HG02571 (cell line): Measurements from ENCODE around the gene LINGO1.

Experiments used
- ATAC-seq: cut with Tn5 transposase; IDR thresholded peaks from one replicate; pipeline ENCODE4 v1.9.1; 2021; ENCODE audit warnings: mild to moderate bottlenecking, moderate library complexity; ENCODE audit not compliant: unreplicated experiment

Gene LINGO1

GRCh38 chr15:77657634-77658238, 25.0 kb upstream of the LINGO1 start:
- no peak for ATAC-seq

DNA sequence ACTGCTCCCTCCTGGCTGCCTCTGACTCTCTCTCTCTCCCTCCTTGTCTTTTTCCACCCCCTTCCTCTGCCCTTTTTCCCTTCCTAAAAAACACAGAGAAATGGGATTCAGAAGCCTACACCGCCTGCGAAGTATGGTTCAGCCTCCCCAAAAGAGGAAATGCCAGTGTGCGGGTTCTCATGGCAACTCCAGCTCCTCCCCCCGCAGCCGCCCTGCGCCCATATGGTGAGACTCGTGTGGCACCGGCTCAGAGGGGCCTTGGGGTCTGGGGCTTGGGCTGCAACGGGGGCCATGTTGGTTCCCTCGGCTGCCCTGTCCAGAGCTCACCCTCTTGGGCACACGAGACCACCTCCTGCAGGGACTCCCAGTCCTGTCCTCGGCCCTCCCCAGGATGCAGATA, 23.6 kb upstream of the LINGO1 start:
- no peak for ATAC-seq

GRCh38 chr15:77654975-77655374, 22.3 kb upstream of the LINGO1 start:
- ATAC-seq, result no peak

- ATAC-seq, result no peak
These were observed 21.2 kb upstream of the LINGO1 start for GRCh38 chr15:77653832-77654480.

DNA sequence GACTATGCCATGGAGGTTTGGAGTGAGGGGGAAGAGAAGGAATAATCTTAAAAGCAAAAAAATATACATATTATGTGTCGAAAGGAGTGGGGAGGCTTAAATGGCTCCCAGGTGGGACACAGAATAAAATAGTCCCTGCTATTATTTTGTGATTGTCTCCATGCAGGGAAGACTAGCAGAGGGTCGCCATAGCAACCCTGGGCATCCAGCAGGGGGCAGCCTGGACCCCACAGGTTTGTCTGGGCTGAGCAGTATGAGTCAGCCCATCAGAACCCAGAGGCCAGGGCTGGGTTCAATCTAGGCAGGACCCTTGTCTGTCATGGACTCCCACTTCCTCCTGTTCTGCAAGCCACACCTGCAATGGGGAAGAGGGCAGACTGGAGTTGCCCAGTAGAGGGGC, 17.6 kb upstream of the LINGO1 start:
- no peak for ATAC-seq

- no peak for ATAC-seq
These were observed 16.9 kb upstream of the LINGO1 start for GRCh38 chr15:77649610-77650009.

GRCh38 chr15:77649017-77649416, 16.3 kb upstream of the LINGO1 start:
- no peak for ATAC-seq

DNA sequence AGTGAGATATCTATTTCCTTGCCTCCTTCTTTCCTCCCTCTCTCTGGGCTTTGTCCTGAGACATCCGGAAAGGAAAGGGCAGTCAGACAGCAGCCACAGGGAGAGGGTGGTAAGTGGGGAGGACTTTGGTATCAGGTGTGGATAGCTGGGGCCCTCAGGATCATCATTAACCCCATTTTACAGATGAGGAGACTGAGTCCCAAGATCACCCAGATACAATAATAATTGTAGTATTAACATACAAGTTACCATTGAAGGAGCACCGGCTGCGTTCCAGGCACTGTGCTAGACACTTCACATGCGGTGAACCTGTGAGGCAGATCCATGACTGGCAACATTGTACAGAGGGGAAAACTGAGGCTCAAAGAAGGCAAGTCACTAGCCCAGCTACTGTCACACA, 15.2 kb upstream of the LINGO1 start:
- ATAC-seq, result no peak

DNA sequence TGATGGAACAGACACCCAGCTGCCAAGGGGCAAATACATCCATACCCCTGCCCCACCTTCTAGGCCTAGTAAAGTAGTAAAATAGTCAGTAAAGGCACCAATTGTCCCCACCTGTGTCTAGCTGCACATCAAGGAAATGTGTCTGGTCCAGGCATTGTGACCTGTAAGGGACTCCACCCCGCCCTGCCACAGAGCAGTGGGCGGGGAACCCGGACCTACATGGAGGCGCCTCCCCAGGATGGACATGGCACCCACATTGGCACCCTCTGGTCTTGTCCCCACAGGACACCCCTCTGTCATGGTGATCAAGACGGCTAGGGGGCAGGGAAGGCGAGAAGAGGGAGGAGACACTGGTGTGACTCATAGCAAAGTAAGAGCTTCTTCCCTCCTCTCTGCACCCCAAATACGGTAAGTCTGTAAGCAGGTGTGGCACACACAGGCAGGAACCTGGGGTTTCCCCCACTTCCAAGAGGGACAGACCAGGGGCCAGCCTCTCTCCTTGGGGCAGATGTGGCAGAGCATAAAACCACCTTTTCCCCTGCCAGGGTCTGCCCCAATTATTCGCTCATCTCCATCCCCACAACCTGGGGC, 13.5 kb upstream of the LINGO1 start:
- ATAC-seq, result no peak

- no peak for ATAC-seq
These were observed 12.9 kb upstream of the LINGO1 start for GRCh38 chr15:77645602-77646001.

GRCh38 chr15:77644543-77645247, 12.0 kb upstream of the LINGO1 start:
- no peak for ATAC-seq

GRCh38 chr15:77643764-77644163, 11.1 kb upstream of the LINGO1 start:
- ATAC-seq, result no peak

- ATAC-seq, result no peak
These were observed 10.2 kb upstream of the LINGO1 start for GRCh38 chr15:77642793-77643430.

- no peak for ATAC-seq
These were observed 9.3 kb upstream of the LINGO1 start for GRCh38 chr15:77641999-77642398.

DNA sequence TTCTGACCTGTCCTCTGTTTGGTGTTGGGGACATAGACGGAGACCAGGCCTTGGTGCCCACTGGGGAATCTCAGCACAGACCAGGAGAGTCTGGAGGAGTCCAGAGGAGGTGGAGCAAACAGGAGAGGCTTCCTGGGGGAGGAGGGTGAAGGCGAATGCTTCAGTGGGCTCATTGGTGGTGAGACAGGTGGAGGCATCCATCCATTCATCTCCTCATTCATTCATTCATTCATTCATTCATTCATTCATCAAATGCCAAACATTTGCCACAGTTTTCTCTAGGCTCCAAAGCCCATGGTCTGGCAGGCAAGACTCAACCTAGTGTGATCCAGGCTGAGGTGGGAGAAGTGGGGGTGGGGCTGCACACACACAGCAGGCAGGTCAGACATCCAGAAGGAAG, 7.9 kb upstream of the LINGO1 start:
- no peak for ATAC-seq

GRCh38 chr15:77639431-77639830, 6.7 kb upstream of the LINGO1 start:
- no peak for ATAC-seq

- no peak for ATAC-seq
These were observed 5.4 kb upstream of the LINGO1 start for GRCh38 chr15:77637851-77638692.

DNA sequence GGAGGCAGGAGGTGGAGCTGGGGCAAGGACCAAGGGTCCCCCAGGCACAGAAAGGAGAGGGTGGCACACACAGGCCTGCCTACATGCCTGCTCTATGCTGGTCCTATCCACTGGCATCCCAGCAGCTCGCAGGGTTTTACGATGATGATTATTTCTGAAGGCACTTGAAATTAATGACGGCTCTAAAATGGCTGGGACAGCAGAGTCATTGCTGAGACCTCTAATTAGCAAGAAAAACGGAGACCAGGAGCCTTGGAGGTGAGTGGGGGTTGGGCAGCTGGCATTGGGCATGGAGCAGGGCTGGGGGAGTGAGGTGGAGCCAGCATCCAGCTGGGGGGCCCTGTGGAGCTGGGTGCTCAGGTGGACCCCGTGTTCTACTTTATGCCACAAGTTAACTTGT, 3.5 kb upstream of the LINGO1 start:
- ATAC-seq, result no peak

GRCh38 chr15:77634266-77634962, 1.7 kb upstream of the LINGO1 start:
- no peak for ATAC-seq

DNA sequence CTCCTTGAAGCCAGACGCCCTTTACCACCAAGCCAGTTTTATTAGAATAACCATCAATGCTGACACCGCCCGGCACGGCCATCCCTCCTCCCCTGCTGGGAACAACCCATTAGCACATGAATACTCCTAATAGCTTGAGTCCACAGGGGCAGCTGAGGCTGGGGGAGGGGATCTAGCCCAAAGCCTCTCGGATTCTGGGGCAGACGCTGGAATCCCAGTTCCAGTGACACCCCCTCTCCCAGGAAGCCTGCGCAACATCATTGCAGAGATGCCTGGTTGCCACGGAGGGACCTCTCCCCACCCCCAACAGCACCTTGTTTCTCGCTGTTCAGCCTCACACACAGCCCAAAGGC, 1.2 kb upstream of the LINGO1 start:
- no peak for ATAC-seq
